Measurements from ENCODE around the gene CHST15.

The CHST15 gene

GRCh38 chr10:124075231-124075955, 18.0 kb downstream of the CHST15 start:
- Histone ChIP-seq H3K27ac (ENCODE audit: low read depth, low read length) (peak overlapping the region; percentile 99), H3K4me3 (ENCODE audit: low read length) (peak overlapping the region; percentile 68), H3F3A (ENCODE audit: control insufficient read depth, insufficient read depth) (peaks cover 72% of the 10 kb centered on the region), H3K79me2 (ENCODE audit: control insufficient read depth, low read length) (peaks cover 78% of the 10 kb centered on the region), H3K27me3 (ENCODE audit: control insufficient read depth, low read length) (no peaks in the 10 kb centered on the region), H3K36me3 (ENCODE audit: control insufficient read depth, low read length) (peaks cover 28% of the 10 kb centered on the region), H3K4me2 (ENCODE audit: low read length) (peak overlapping the region; percentile 87), H4K20me1 (ENCODE audit: control insufficient read depth, insufficient read depth, low read depth, low read length) (no peaks in the 10 kb centered on the region), H3K9me2 (replicated peaks; ENCODE audit: control insufficient read depth, low read length) (no peaks in the 10 kb centered on the region), H3K4me1 (ENCODE audit: control insufficient read depth, low read length) (peaks cover 99% of the 10 kb centered on the region), H3K9me3 (ENCODE audit: control insufficient read depth, insufficient read depth, low read length) (no peaks in the 10 kb centered on the region)
- TF ChIP-seq CTCF (IDR thresholded peaks at IDR 0.05; ENCODE audit: low read depth, low read length, poor library complexity, severe bottlenecking), result peak; percentile 1
- TF ChIP-seq EZH2phosphoT487 (IDR thresholded peaks at IDR 0.05; ENCODE audit: borderline replicate concordance, low read length), result no peak

GRCh38 chr10:124074501-124075109, 18.8 kb downstream of the CHST15 start:
- H3K4me1 ChIP-seq (ENCODE audit: control insufficient read depth, low read length), result peaks cover 99% of the 10 kb centered on the region
- H3F3A ChIP-seq (ENCODE audit: control insufficient read depth, insufficient read depth), result peaks cover 65% of the 10 kb centered on the region

GRCh38 chr10:124073978-124074377, 19.4 kb downstream of the CHST15 start:
- peaks cover 58% of the 10 kb centered on the region for H3F3A ChIP-seq (ENCODE audit: control insufficient read depth, insufficient read depth)

More at GRCh38 chr10:124074501-124075109, 18.8 kb downstream of the CHST15 start:
- Histone ChIP-seq H4K20me1 (ENCODE audit: control insufficient read depth, insufficient read depth, low read depth, low read length) (no peaks in the 10 kb centered on the region), H3K27ac (ENCODE audit: low read depth, low read length) (peak overlapping the region; percentile 99), H3K36me3 (ENCODE audit: control insufficient read depth, low read length) (peaks cover 34% of the 10 kb centered on the region), H3K27me3 (ENCODE audit: control insufficient read depth, low read length) (no peaks in the 10 kb centered on the region), H3K79me2 (ENCODE audit: control insufficient read depth, low read length) (peaks cover 86% of the 10 kb centered on the region), H3K4me3 (ENCODE audit: low read length) (peak overlapping the region; percentile 68), H3K9me3 (ENCODE audit: control insufficient read depth, insufficient read depth, low read length) (no peaks in the 10 kb centered on the region), H3K4me2 (ENCODE audit: low read length) (peak overlapping the region; percentile 87), H3K9me2 (replicated peaks; ENCODE audit: control insufficient read depth, low read length) (no peaks in the 10 kb centered on the region)
- TF ChIP-seq EZH2phosphoT487 (IDR thresholded peaks at IDR 0.05; ENCODE audit: borderline replicate concordance, low read length), result no peak

More at GRCh38 chr10:124073978-124074377, 19.4 kb downstream of the CHST15 start:
- Histone ChIP-seq H3K79me2 (ENCODE audit: control insufficient read depth, low read length) (peaks cover 86% of the 10 kb centered on the region), H3K27me3 (ENCODE audit: control insufficient read depth, low read length) (no peaks in the 10 kb centered on the region), H3K9me2 (replicated peaks; ENCODE audit: control insufficient read depth, low read length) (no peaks in the 10 kb centered on the region), H3K4me1 (ENCODE audit: control insufficient read depth, low read length) (peaks cover 99% of the 10 kb centered on the region), H3K36me3 (ENCODE audit: control insufficient read depth, low read length) (peaks cover 34% of the 10 kb centered on the region), H3K4me3 (ENCODE audit: low read length) (peak overlapping the region; percentile 68), H3K27ac (ENCODE audit: low read depth, low read length) (peak overlapping the region; percentile 99), H3K9me3 (ENCODE audit: control insufficient read depth, insufficient read depth, low read length) (no peaks in the 10 kb centered on the region), H3K4me2 (ENCODE audit: low read length) (peak overlapping the region; percentile 87), H4K20me1 (ENCODE audit: control insufficient read depth, insufficient read depth, low read depth, low read length) (no peaks in the 10 kb centered on the region)
- no peak for TF ChIP-seq CTCF (IDR thresholded peaks at IDR 0.05; ENCODE audit: low read depth, low read length, poor library complexity, severe bottlenecking)
- TF ChIP-seq EZH2phosphoT487 (IDR thresholded peaks at IDR 0.05; ENCODE audit: borderline replicate concordance, low read length), result no peak
